DMS79 treated with DMSO at 0.1 percent for 48 hours (cell line): Measurements from ENCODE around the gene SLAMF7.
"Not testable (repeated sequence)": the region's sequence is repeated elsewhere in the genome, so short reads cannot be mapped to it uniquely, and the experiment has no call there.

ENCODE experiments used
- DNase-seq: peaks from one replicate; lab custom pipeline; 2025; lab: John Stamatoyannopoulos, UW

The SLAMF7 gene

DNA sequence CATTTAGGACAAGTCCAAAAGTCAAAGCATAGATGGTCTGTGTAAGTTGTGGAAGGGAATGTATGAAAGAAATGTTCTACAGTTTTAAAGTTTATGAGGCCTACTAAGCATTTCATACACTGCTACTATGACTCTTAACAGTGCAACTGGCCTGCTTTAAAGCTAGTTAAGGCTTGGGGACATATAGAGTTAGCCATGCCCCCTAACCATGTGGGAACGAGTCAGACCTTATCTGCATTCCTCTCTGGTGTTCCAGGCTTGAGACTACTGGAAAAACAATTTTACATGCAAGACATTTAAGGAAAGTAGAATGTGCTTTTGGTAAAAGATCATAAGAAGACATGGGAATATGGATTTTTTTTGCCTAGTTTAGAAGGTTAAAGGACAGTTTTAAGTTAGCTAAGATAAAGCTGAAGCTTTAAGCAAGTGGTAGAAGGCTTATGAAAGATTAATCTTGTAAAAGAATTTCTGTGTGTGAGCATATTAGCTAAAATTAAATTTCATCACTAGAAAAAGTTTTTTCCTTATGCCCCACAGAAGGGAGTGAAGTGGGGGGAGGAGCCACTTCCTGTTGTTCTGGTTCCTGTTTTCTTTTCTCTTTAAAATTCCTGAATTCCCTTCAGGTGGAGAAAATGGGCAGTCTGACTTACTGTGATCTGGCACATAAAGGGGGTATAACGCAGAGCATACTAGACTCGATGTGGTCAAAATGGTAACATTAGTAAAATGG lies 18.5 kb upstream of the SLAMF7 start:
- DNase-seq: no peak

DNA sequence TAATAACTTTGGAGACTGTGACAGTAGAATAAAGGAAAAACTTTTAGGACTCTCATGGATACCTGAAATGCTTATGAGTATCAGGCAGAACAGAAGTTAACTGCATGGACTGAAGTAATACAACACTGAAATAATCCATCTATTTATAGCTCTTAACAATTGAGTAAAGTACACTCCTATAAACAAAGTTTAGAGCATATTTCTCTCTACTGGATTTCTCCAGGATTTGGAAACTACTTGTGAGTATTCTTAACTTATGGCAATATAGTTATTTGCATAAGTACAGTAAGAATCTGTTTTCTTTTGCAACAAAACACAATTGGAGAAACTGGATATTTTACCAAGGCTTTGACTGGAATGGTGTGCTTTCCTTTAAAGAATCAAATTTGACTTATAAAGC lies 17.6 kb upstream of the SLAMF7 start:
- DNase-seq: no peak

DNA sequence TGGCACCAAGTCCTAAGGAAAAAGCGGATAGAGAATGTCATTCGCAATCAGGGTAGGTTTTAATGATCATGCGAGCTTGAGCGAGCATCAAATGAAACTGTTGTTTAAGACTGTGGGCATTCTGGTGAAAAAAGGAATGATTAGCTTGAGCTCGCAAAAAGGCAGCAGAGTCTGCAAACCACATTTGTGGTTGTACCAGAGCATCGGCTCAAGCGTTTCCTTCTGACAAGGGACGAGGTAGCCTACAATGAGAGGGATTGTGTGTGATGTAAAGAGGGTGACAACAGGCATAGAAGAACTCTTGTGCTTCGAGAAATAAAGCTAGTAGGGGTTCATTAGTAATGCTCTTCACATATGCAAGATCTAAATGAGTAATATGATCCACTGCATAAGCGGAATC lies 16.3 kb upstream of the SLAMF7 start:
- DNase-seq: no peak

DNA sequence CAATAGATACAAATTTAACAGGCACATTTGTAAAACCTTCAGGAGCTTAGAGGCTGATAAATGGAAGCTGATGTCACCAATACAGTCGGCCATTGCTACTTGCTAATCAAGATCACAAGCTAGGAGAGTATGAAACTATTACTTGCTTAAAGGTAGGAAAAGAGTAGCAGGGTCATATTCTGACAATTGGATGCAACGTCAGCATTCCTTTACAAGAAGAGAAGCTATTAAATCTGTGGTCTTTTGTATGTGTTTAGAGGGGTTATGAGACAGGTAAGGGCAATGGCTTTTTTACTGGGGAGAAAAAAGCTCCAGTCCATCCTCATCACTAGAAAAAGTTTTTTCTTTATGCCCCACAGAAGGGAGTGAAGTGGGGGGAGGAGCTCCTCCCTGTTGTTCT lies 15.7 kb upstream of the SLAMF7 start:
- DNase-seq: no peak

DNA sequence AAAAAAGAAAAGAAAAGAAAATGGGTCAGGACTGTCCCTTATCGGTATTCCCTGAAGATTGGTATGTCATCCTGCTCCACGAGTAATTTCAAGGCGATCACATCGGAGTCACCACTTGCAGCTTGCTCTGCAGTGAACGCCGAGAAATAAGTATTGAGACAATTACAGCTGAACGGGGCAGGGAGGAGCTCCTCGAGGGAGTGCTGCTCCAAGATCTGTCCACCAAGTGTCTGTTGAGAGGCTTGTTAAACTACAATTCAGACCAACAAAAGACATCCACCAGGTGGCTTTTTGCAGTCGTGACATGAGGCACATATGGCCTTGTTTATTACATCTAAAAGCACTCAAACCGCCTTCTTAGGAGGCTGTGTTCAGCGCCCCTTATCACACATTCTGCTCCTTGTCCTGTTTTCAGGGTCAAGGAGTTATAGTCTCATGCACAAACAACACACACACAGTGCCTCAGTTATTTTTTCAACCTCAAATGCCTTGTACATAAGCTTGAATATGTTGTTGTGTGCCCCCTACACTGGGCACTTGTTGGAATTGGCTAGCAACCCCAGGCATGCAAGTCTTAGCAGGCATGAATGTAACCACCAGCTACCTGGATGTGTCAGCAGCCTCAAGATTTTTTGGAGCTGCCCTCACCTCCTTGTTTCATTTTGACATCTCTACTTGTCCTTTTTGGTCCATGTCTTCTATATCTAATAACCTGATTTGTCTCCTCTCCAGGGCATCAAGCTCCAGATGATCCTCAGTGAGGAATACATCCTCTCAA lies 14.4 kb upstream of the SLAMF7 start:
- DNase-seq: no peak

DNA sequence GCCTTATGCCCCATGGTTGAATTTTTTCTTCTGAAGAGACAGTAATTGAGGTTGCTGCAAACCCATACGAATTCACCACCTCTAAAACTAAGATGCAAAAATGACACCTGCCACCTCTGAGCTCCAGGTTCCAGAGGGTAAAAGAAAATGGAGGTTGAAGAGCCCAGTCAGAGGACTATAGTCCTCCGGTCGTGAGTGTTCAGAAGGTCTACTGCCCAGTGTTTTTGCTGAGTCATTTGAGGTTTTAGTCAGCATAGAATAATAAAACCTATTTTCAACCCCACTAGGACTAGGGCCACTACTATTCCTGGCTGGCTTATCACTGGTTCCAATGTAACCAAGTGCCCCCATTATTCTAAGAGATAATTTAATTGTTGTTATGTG lies 12.9 kb upstream of the SLAMF7 start:
- no peak for DNase-seq

DNA sequence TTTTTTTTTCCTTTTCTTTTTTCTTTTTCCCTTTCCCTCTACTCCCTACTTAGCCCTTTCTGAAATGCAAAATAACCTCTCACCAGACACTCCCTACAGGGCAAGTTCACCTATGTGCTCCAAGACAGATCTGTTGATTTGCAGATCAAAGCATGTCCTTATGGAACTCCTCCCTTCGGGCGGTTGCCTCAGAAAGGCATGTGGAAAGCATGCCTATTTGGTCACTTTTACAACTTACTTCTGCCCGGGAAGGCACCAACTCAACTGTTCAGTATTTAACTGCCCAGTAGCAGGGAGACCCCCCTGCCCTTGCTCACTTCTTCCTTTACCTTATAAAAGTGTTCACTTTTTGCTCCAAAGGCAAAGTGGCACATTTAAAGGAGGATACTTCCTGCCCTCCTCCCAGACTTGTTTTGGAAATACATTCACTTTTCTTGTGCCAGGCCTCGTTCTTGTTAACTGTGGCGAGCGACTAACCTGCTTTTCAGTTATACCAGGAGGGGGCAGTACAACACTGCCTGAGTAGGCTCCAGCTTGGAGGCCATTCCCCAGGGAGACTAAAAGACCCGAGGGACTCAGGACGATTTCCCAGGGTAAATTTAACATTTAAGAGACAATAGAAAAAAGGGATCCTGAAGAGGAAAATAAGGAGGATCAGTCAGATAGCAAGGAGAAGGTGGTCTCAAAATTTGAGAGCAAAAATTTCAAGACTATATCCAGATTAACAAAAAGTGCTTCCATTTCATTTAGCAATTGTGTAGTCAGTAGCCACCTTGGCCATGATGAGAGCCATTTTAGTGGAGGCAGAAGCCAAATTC lies 12.3 kb upstream of the SLAMF7 start:
- peak; percentile 15 for DNase-seq

DNA sequence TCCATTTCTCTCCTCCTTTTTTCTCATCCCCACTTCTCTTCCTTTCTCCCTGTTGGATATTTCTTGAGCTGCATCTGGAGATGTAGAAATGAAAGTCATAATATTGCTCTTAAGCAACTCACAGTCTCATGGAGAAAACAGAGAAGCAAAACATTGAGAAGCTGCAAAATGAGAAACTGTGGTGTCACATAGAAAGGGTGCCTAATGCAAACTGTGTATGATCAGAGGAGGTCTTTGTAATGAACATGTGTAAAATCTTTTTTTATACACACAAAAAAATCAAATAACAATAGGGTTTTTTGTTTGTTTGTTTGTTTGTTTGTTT lies 11.8 kb upstream of the SLAMF7 start:
- DNase-seq: no peak

DNA sequence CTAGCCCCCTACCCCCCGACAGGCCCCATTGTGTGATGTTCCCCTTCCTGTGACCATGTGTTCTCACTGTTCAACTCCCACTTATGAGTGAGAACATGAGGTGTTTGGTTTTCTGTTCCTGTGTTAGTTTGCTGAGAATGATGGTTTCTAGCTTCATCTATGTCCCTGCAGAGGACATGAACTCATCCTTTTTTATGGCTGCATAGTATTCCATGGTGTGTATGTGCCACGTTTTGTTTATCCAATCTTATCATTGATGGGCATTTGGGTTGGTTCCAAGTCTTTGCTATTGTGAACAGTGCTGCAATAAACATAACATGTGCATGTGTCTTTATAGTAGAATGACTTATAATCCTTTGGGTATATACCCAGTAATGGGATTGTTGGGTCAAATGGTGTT lies 7.5 kb upstream of the SLAMF7 start:
- DNase-seq: not testable (repeated sequence)

DNA sequence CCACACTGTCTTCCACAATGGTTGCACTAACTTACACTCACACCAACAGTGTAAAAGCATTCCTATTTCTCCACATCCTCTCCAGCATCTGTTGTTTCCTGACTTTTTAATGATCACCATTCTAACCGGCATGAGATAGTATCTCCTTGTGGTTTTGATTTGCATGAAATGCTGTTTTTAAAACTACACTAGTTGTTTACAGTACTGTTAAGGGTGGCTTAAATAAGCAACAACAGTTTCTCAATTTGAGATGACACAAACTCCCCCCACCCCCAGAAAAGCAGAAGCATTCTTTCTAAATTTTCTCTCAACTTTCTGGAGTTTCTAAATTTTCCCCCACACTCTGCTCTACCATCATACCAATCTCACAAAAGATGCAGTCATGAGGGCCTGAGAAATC lies 7.1 kb upstream of the SLAMF7 start:
- DNase-seq: no peak

DNA sequence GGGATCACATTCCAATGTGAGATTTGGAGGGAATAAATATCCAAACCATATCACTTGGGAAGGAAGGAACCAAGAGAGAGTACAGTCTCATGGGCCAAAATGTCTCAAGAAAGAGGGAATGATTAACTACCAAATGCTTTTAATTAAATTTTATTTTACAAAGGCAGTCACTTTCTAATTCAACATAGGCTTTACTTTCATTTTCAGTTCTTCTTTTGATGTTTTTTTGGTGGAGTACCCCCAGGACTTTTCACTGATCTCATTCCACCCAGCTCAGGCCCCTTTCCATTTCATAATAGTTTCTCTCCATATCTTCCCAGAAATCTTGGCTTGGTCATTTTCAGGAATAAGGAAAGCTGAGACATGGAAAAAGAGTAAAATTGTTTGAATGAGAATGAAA lies 5.1 kb upstream of the SLAMF7 start:
- no peak for DNase-seq

DNA sequence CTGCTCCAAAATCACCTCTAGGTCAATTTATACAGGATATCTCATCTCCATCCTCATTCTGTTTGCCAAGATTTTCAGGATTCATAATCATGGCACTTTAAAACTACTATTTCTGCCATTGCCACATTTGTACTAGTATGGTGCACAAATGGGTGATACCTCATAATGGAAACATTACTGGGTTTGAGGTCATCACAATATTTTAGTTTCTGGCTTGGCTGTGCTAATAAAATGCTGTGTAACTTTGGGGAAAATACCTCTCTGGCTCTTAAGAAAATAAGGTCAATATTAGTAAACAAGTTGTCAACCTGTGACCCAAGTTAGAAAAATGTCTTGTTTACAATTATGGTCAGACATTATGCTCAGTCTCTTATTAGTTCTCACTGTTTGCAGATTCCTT lies 4.7 kb upstream of the SLAMF7 start:
- DNase-seq: no peak

DNA sequence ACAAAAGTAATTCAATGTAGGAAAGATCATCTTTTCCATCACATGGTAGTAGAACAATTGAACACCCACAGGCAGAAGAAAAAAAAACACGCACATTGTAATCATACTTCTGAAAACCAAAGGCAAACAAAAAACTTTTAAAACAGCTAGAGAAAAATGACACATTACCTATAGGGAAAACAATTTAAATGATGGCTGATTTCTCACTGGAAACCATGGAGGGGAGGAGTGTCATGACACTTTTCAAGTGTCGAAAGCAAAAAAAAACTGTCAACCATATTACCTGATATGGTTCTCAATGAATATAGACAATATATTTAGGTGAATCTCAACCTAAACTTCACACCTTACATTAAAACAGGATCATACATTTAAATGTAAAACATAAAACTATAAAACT lies 776 bp upstream of the SLAMF7 start:
- DNase-seq: no peak

DNA sequence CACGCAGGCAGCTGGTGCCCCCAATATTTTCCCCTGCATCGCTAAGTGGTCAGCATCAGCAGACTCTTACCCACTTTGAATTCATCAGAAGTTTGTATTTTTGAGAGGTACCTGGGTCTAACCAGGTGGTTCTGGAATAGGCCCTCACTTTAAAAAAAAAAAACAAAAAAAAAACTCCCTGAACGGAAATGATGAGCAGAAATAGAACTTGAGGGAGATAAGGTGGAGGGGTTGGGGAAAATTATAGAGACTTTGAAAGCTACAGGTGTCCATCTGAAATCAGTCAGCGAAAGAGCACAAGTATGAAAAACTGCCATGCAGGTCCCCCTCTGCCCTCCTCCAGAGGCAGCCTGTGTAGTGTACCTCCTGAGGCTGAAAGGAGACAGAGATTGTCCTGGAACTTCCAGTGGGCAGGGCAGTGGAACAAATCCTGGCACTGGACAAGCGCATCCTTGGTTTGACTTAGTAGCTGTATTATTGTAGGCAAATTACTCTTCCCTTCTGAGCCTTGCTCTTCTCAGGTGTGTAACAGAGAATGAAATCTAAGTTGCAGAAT lies 1.2 kb downstream of the SLAMF7 start:
- no peak for DNase-seq

DNA sequence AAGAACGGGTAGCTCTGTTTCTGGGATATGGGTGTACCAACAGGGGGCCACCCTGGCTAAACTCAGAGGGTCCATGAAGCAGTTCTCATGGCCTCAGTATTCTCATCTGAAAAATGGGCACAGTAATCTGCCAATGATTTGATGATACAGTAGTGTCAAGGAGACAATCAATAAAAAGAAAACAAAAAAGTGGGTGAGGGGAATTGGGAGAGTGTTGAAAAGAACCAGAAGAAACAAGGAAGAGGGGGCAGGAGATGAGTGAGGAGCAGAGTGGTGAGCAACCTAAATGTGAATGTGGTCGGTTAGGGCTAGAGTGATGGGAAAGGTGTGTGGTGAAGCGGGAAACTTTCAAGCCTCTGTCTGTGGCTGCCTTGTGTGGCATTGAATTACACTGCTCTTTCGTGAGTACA lies 2.0 kb downstream of the SLAMF7 start:
- DNase-seq: no peak

DNA sequence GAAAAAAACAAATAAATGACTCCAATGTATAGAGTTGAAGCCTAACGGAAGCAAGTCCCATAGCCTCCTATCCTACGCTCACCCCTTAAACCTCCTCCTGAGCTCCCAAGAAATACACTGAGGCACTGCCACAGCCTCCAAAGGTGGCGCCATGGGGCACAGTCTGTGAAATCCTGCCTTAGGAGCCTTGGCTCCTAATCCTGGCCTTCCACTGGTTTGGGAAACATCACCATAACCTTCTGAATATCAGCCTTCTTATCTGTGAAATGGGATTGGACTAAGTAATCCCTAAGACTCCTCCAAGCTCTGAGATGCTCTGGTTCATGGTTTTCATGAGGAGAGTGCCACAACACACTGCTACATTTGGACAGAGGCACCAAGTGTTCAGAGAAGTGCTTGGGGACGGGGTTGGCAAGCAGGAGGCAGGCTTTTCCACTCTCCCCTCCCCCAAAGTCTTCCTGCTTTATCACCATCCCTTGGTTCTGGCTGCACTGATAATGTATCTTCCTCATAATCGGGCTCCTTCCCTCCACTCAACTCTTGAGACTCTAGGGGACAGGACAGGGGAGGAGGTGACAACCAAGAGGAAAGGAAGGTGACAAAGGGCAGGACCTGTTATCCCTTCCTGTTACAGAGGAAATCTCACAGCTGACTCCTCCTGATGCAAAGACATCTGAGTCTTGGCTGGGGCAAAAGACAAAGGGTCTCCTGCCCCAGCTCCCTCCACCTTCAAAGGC lies 2.7 kb downstream of the SLAMF7 start:
- DNase-seq: no peak

DNA sequence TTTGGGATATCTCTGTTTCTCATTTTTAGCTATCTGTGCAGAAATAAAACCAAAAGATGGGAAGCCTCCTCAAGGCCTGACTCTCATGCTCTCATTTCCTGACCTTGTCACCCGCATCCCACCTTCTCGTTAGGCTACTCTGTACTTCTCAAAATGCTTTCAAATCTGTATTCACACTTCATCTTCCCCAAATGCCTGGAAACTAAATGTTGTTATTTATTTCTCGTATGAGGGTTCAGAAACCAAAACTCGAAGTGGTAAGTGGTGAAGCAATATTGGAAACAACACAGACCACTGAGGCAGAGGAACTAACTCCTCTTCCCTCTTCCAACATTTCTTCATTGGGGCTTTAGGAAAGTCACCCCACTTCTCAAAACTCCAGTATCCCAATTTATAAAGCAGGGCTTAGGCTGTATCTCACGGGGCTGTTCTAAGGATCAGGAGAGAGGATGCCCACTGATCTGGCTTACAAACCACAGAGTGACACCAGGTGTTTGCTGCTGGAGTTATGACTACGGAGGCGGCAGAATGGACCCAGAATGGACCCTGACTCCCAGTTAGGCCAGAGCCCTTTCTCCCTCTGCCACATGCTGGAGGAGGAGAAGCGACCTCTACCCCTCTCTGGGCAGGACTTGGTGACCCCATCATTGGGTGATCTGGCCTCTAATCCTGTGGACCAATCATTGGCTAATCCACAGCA lies 3.5 kb downstream of the SLAMF7 start:
- DNase-seq: no peak

DNA sequence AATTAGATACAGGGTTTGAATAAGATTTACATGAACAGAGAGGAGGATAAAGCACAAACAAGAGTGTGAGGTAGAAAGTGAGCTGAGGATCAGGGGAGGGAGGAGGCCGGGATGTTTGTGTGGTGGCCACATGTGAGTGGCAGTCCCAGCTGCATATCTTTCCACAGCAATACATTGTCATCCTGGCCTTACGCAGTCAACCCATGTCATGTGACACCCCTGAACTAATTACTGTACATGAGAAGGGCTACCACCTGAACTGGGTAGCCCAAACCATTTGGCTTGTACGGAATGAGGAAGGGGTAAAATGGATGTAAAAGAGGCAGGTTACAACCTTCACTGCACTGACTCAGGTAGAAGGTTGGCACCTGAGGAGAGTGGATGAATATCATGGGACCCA lies 4.2 kb downstream of the SLAMF7 start:
- DNase-seq: no peak

DNA sequence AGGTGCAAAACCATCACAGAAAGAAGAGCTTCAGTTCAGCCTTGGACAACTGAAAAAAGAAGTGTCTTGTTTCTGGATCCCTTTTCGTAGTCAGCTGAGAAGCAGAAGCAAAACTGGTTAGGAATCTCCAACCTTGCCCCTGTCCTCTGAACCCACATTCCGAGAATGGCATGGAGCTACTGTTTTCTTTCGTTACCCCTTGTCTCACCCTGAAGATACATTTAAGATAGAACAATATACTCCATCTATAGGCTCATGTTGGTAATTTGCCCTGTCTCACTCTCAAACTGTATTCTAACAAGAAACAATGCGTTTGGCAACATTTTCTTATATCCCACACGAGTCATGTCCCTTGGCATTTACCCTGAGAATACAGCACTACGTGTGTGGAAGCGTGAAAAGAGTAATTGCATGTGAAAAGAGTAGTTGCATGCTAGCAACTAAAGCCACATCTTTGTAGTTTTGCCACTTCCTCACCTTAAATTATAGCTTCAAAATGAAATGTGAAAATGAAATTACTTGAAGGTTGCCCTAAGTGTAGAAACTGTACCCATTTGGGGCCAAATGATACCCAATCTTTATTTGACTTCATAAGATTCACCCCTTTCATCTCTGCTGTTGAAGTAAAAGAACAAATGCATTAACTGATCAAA lies 5.3 kb downstream of the SLAMF7 start:
- DNase-seq: no peak

DNA sequence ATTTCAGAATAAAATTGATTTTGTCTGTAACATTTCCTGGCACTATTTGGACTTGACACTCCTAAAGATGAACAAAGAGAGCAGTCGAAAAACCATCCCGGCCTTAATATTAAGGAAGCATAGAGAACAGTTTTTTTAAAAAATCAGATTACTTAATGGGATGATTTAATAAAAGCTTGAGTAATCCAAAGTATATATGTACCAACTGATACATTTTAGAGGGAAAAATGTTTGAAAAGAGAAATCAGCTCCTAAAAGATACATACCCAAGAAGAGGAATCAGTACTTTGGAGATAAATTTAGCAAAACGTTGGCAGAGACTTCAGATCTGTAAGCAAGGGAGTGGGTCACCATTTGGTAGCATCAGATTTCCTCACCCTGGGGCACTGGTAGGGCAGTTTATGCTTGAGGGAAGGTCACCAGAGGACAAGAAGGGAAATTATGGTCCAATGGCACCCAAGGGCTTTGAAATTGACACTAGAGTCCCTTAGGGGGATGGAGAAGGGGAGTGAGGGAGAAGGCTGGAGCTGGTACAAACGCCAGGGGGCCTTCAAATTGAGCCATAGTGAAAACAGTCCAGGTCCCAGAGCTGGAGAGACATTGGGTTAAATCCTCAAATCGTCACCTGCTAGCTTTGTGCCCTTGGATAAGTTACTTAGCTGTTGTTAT lies 5.9 kb downstream of the SLAMF7 start:
- no peak for DNase-seq
